Glutamatergic neuron (in vitro differentiated cells): ENCODE data around the gene PIGP. TPM values are rescaled to one million over a fixed set of nuclear protein-coding genes. Genes with fewer than 3 reads are reported as not detected.

Experiments used
- DNase-seq: peaks from one replicate; pipeline ENCODE4 v3.0.0; 2022
- H3K27ac Mint-ChIP-seq: one replicate; pipeline ENCODE4 v1.8.0; 2020; ENCODE audit warnings: mild to moderate bottlenecking, mixed read lengths, inconsistent platforms; ENCODE audit not compliant: unreplicated experiment
- H3K27me3 Mint-ChIP-seq: one replicate; pipeline ENCODE4 v1.8.0; 2020; ENCODE audit warnings: mild to moderate bottlenecking, moderate library complexity, mixed read lengths, inconsistent platforms; ENCODE audit not compliant: unreplicated experiment
- H3K36me3 Mint-ChIP-seq: one replicate; pipeline ENCODE4 v1.8.0; 2020; ENCODE audit warnings: mild to moderate bottlenecking, mixed read lengths, inconsistent platforms; ENCODE audit not compliant: unreplicated experiment
- H3K4me1 Mint-ChIP-seq: one replicate; pipeline ENCODE4 v1.8.0; 2020; ENCODE audit warnings: mild to moderate bottlenecking, low read depth, mixed read lengths, inconsistent platforms; ENCODE audit not compliant: unreplicated experiment
- H3K4me3 Mint-ChIP-seq: one replicate; pipeline ENCODE4 v1.8.0; 2020; ENCODE audit warnings: mild to moderate bottlenecking, mixed read lengths, inconsistent platforms; ENCODE audit not compliant: unreplicated experiment
- H3K9me3 Mint-ChIP-seq: one replicate; pipeline ENCODE4 v1.8.0; 2020; ENCODE audit warnings: mild to moderate bottlenecking, moderate library complexity, mixed read lengths, inconsistent platforms; ENCODE audit not compliant: unreplicated experiment
- total RNA-seq: library from RNA; stranded (reverse); fragmentation: NEBNext Ultra II Directional; extraction: Animal tissue kit (Norgen Biotek cat#: 25700); gene quantifications from one replicate; pipeline ENCODE4 v1.2.1, GENCODE V29; 2021; ENCODE audit not compliant: unreplicated experiment
- TF ChIP-seq, protein P1 (sequence below): fragments of 200-600 bp; sonication (generic); IDR thresholded peaks from one replicate; pipeline ENCODE4 v1.5.0; 2021; ENCODE audit not compliant: partially characterized antibody, unreplicated experiment

Gene PIGP
- total RNA-seq, 1 donor from 2014 or later: 17.6 TPM

DNA sequence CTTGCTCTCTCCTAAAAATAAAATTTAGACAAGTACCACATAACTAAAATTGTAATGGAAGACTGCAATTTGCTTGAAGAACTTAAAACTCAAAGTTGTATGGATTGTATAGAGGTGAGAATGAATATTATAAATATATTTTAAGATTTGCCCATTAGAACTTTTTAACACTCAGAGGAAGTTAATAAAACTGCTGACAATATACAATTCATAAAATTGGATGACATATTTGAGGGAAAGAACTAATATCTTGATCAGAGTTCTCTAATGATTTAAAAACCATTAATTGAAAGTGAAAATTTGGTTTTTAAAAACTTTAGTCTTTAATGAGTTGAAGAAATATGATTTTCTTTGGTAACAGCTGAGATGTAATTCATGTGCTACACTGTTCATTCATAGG, 21.1 kb upstream of the PIGP start:
- TF ChIP-seq, protein P1, sequence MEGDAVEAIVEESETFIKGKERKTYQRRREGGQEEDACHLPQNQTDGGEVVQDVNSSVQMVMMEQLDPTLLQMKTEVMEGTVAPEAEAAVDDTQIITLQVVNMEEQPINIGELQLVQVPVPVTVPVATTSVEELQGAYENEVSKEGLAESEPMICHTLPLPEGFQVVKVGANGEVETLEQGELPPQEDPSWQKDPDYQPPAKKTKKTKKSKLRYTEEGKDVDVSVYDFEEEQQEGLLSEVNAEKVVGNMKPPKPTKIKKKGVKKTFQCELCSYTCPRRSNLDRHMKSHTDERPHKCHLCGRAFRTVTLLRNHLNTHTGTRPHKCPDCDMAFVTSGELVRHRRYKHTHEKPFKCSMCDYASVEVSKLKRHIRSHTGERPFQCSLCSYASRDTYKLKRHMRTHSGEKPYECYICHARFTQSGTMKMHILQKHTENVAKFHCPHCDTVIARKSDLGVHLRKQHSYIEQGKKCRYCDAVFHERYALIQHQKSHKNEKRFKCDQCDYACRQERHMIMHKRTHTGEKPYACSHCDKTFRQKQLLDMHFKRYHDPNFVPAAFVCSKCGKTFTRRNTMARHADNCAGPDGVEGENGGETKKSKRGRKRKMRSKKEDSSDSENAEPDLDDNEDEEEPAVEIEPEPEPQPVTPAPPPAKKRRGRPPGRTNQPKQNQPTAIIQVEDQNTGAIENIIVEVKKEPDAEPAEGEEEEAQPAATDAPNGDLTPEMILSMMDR: no peak
- no peaks in the 10 kb centered on the region for H3K9me3 Mint-ChIP-seq
- H3K36me3 Mint-ChIP-seq: no peaks in the 10 kb centered on the region
- H3K27ac Mint-ChIP-seq: no peak overlapping the region
- no peak for DNase-seq
- peaks cover 8% of the 10 kb centered on the region for H3K4me1 Mint-ChIP-seq
- H3K27me3 Mint-ChIP-seq: no peaks in the 10 kb centered on the region
- H3K4me3 Mint-ChIP-seq: no peak overlapping the region

DNA sequence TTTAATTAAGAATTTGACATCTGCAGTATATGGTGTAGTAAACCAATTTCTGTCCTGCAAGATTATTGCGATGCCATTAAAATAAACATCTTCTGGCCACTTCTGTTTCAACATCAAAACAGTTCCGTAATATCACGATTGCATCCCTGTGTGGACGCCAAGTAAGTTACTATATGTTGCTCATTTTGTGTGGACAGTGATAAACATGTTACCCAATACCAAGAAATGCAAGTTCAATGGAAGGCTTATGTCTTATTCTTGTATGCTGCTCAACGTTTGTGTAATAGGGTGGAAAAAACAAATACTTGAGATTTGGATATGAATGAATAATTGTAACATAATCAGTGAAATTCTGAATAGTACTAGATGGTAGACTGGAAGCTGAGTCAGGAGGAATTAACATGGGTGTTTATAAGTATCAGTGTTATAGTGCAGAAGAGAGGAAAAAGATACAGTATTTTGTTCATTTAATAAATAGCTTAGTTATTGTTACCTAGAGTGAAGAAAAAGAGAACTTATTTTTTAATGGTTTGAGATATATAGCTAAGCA, 15.4 kb upstream of the PIGP start:
- Mint-ChIP-seq H3K9me3 (peaks cover 2% of the 10 kb centered on the region), H3K27me3 (no peaks in the 10 kb centered on the region), H3K27ac (no peak overlapping the region), H3K36me3 (no peaks in the 10 kb centered on the region), H3K4me3 (no peak overlapping the region), H3K4me1 (no peaks in the 10 kb centered on the region)
- TF ChIP-seq, protein P1: no peak
- no peak for DNase-seq

DNA sequence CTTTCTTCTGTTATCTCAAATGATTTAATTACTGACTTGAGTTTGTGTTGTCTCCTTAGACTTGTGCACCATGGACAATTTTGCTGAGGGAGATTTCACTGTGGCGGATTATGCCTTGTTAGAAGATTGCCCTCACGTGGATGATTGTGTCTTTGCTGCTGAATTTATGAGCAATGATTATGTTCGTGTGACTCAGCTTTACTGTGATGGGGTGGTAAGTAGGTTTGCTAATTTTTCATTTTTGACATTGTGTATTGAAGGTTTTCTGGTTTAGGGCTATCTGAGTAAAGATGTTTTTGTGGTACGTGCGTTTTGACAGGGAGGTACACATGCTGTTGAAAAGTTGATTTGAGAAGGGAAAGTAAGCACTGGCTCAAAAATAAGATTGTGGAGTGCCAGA, 14.3 kb upstream of the PIGP start:
- no peak for DNase-seq
- peaks cover 2% of the 10 kb centered on the region for H3K9me3 Mint-ChIP-seq
- H3K27me3 Mint-ChIP-seq: no peaks in the 10 kb centered on the region
- H3K4me3 Mint-ChIP-seq: no peak overlapping the region
- no peaks in the 10 kb centered on the region for H3K4me1 Mint-ChIP-seq
- H3K27ac Mint-ChIP-seq: no peak overlapping the region
- H3K36me3 Mint-ChIP-seq: no peaks in the 10 kb centered on the region
- TF ChIP-seq, protein P1: no peak

DNA sequence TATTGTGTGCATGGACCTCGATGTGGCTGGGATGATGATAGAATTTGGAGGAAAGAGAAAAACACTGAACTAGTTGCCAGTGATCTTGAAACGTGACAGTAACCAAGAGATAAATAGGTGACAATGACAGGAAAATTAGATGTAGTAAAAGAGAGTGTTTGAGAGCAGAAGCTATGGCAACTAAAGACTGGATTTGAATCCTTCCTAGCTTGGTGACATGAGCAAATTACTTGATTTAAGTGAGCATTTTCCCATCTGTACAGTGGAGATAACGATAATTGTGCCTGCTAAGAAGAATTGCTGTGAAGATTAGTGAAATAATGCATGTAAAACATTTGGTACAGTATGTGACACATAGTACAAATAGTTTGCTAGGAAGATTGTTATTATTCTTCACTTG, 12.9 kb upstream of the PIGP start:
- no peak overlapping the region for H3K27ac Mint-ChIP-seq
- H3K4me1 Mint-ChIP-seq: no peaks in the 10 kb centered on the region
- TF ChIP-seq, protein P1: no peak
- no peaks in the 10 kb centered on the region for H3K27me3 Mint-ChIP-seq
- H3K36me3 Mint-ChIP-seq: no peaks in the 10 kb centered on the region
- H3K4me3 Mint-ChIP-seq: no peak overlapping the region
- DNase-seq: no peak
- H3K9me3 Mint-ChIP-seq: peaks cover 2% of the 10 kb centered on the region

DNA sequence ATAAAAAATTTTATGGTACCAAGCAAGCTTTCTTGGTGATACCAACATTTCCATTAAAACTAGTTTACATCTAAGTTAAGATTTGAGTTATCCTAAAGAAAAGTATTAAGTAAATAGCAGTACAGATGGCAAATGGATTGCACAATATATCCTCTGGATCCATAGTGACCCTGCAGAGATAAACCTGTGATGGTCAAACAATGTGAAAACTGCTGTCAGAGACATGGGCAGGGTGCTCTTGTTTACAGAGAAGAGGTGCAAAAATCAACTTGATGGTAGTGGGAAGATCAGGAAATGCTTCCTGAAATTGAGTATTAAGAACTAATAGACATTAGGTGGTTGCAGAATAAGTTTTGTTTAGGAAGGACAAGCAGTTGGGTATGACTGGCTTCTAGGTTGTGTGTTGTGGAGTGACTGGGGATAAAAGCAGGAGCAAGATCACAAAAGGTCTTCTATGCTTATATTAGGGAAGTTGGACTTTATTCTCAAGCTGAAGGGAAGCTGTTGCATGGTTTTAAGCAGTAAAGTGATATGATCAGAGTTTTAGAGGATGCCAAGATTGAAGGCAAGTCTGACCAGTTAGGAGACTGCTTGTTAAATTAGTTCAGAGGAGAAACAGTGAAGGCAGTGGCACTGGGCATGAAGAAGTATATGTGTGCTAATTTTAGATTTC, 10.1 kb upstream of the PIGP start:
- peaks cover 4% of the 10 kb centered on the region for H3K4me1 Mint-ChIP-seq
- DNase-seq: no peak
- H3K27me3 Mint-ChIP-seq: no peaks in the 10 kb centered on the region
- H3K9me3 Mint-ChIP-seq: peaks cover 3% of the 10 kb centered on the region
- H3K4me3 Mint-ChIP-seq: no peak overlapping the region
- H3K27ac Mint-ChIP-seq: no peak overlapping the region
- TF ChIP-seq, protein P1: no peak
- H3K36me3 Mint-ChIP-seq: peaks cover 3% of the 10 kb centered on the region
